ENCODE measurements around the gene FLVCR2.

Gene FLVCR2

GRCh38 chr14:75542588-75543091 lies 35.8 kb upstream of the FLVCR2 start:
- H3K4me2 ChIP-seq (ENCODE audit: low read length): peak overlapping the region; percentile 33
- no peaks in the 10 kb centered on the region for H3K36me3 ChIP-seq (ENCODE audit: control insufficient read depth, low read length)
- H3K4me3 ChIP-seq (ENCODE audit: low read length): no peak overlapping the region
- no peaks in the 10 kb centered on the region for H3K9me3 ChIP-seq (ENCODE audit: control insufficient read depth, insufficient read depth, low read length)
- no peaks in the 10 kb centered on the region for H4K20me1 ChIP-seq (ENCODE audit: control insufficient read depth, insufficient read depth, low read depth, low read length)
- H3K9me2 ChIP-seq (replicated peaks; ENCODE audit: control insufficient read depth, low read length): no peaks in the 10 kb centered on the region
- H3K27me3 ChIP-seq (ENCODE audit: control insufficient read depth, low read length): peaks cover 40% of the 10 kb centered on the region
- TF ChIP-seq CTCF (IDR thresholded peaks at IDR 0.05; ENCODE audit: low read depth, low read length, poor library complexity, severe bottlenecking): no peak
- TF ChIP-seq EZH2phosphoT487 (IDR thresholded peaks at IDR 0.05; ENCODE audit: borderline replicate concordance, low read length): no peak
- peaks cover 10% of the 10 kb centered on the region for H3K4me1 ChIP-seq (ENCODE audit: control insufficient read depth, low read length)
- H3F3A ChIP-seq (ENCODE audit: control insufficient read depth, insufficient read depth): no peaks in the 10 kb centered on the region
- no peak overlapping the region for H3K27ac ChIP-seq (ENCODE audit: low read depth, low read length)
- no peaks in the 10 kb centered on the region for H3K79me2 ChIP-seq (ENCODE audit: control insufficient read depth, low read length)

- Histone ChIP-seq H3K27ac (ENCODE audit: low read depth, low read length) (no peak overlapping the region), H3K4me3 (ENCODE audit: low read length) (no peak overlapping the region), H3K4me2 (ENCODE audit: low read length) (peak overlapping the region; percentile 33; the same call in 1 of the 2 replicates)
Measured at GRCh38 chr14:75543253-75543652, 35.2 kb upstream of the FLVCR2 start.

GRCh38 chr14:75543786-75544185 lies 34.6 kb upstream of the FLVCR2 start:
- Histone ChIP-seq H3K27ac (ENCODE audit: low read depth, low read length) (no peak overlapping the region), H3K4me1 (ENCODE audit: control insufficient read depth, low read length) (peaks cover 10% of the 10 kb centered on the region), H3K27me3 (ENCODE audit: control insufficient read depth, low read length) (peaks cover 51% of the 10 kb centered on the region), H3K36me3 (ENCODE audit: control insufficient read depth, low read length) (no peaks in the 10 kb centered on the region), H4K20me1 (ENCODE audit: control insufficient read depth, insufficient read depth, low read depth, low read length) (no peaks in the 10 kb centered on the region), H3K4me2 (ENCODE audit: low read length) (no peak overlapping the region), H3F3A (ENCODE audit: control insufficient read depth, insufficient read depth) (no peaks in the 10 kb centered on the region), H3K79me2 (ENCODE audit: control insufficient read depth, low read length) (no peaks in the 10 kb centered on the region), H3K9me2 (replicated peaks; ENCODE audit: control insufficient read depth, low read length) (no peaks in the 10 kb centered on the region), H3K9me3 (ENCODE audit: control insufficient read depth, insufficient read depth, low read length) (no peaks in the 10 kb centered on the region), H3K4me3 (ENCODE audit: low read length) (no peak overlapping the region)
- TF ChIP-seq EZH2phosphoT487 (IDR thresholded peaks at IDR 0.05; ENCODE audit: borderline replicate concordance, low read length) (no peak), CTCF (IDR thresholded peaks at IDR 0.05; ENCODE audit: low read depth, low read length, poor library complexity, severe bottlenecking) (no peak)

More at GRCh38 chr14:75543253-75543652, 35.2 kb upstream of the FLVCR2 start:
- Histone ChIP-seq H3F3A (ENCODE audit: control insufficient read depth, insufficient read depth) (no peaks in the 10 kb centered on the region), H3K4me1 (ENCODE audit: control insufficient read depth, low read length) (peaks cover 10% of the 10 kb centered on the region), H4K20me1 (ENCODE audit: control insufficient read depth, insufficient read depth, low read depth, low read length) (no peaks in the 10 kb centered on the region), H3K9me3 (ENCODE audit: control insufficient read depth, insufficient read depth, low read length) (no peaks in the 10 kb centered on the region), H3K36me3 (ENCODE audit: control insufficient read depth, low read length) (no peaks in the 10 kb centered on the region), H3K27me3 (ENCODE audit: control insufficient read depth, low read length) (peaks cover 46% of the 10 kb centered on the region), H3K9me2 (replicated peaks; ENCODE audit: control insufficient read depth, low read length) (no peaks in the 10 kb centered on the region), H3K79me2 (ENCODE audit: control insufficient read depth, low read length) (no peaks in the 10 kb centered on the region)
- no peak for TF ChIP-seq CTCF (IDR thresholded peaks at IDR 0.05; ENCODE audit: low read depth, low read length, poor library complexity, severe bottlenecking)
- no peak for TF ChIP-seq EZH2phosphoT487 (IDR thresholded peaks at IDR 0.05; ENCODE audit: borderline replicate concordance, low read length)

All from DOHH2 (cell line).